ENCODE results near the gene MPPED1.

MPPED1 gene

GRCh38 chr22:43478621-43479300, 66.9 kb downstream of the MPPED1 start:
- H3K4me3 Mint-ChIP-seq, result no peak overlapping the region
- peaks cover 0 to 2% of the 10 kb centered on the region in 2 donors for H3K4me1 Mint-ChIP-seq (ENCODE audit: low read depth in 2 of 2)
- DNase-seq, result no peak
- ATAC-seq (replicated peaks), result no peak
- H3K36me3 Mint-ChIP-seq (ENCODE audit: insufficient read depth), result no peaks in the 10 kb centered on the region
- no peaks in the 10 kb centered on the region for H3K27me3 Mint-ChIP-seq
- no peaks in the 10 kb centered on the region for H3K9me3 Mint-ChIP-seq
- H3K27ac Mint-ChIP-seq, result no peak overlapping the region

DNA sequence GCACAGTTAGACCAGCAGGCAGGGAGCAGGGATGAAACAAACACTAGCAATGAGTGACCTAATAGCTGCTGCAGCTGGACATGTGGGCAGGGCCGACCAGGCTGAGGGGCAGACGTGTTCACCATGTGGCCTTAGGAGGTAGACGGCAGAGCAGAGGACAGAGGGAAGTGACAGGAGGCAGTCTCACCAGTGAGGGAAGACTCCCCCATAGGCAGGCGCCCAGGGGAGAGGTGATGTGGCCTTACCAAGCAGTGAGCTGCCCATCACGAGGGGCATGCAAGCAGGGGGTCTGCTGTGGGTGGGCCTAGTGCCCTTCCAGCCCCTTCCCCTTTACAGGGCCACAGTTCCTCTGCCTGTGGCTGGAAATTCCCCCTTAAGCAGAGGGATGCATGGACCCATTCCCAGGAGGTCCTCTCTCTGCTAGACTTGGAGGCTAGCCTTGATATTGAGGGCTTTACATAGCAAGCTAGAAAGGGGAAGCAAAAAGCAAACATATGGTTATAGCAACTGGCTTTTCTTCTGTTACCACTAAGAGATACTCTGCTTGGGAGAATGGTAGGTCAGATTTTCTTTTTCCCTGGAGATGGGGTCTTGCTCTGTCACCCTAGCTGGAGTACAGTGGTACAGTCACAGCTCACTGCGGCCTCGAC, 67.6 kb downstream of the MPPED1 start:
- Mint-ChIP-seq H3K27me3 (no peaks in the 10 kb centered on the region), H3K4me1 (ENCODE audit: low read depth in 2 of 2) (peaks cover 0 to 2% of the 10 kb centered on the region in 2 donors), H3K4me3 (no peak overlapping the region), H3K27ac (no peak overlapping the region), H3K9me3 (no peaks in the 10 kb centered on the region), H3K36me3 (ENCODE audit: insufficient read depth) (no peaks in the 10 kb centered on the region)
- DNase-seq, result no peak
- ATAC-seq (replicated peaks), result no peak

GRCh38 chr22:43479962-43480361, 68.1 kb downstream of the MPPED1 start:
- no peak overlapping the region for H3K4me3 Mint-ChIP-seq
- no peaks in the 10 kb centered on the region for H3K27me3 Mint-ChIP-seq
- no peak for ATAC-seq (replicated peaks)
- H3K27ac Mint-ChIP-seq, result no peak overlapping the region
- H3K36me3 Mint-ChIP-seq (ENCODE audit: insufficient read depth), result no peaks in the 10 kb centered on the region
- H3K9me3 Mint-ChIP-seq, result no peaks in the 10 kb centered on the region
- DNase-seq, result no peak
- peaks cover 0 to 2% of the 10 kb centered on the region in 2 donors for H3K4me1 Mint-ChIP-seq (ENCODE audit: low read depth in 2 of 2)

GRCh38 chr22:43481568-43482317, 69.9 kb downstream of the MPPED1 start:
- H3K4me1 Mint-ChIP-seq (ENCODE audit: low read depth in 2 of 2), result peaks cover 0 to 2% of the 10 kb centered on the region in 2 donors
- H3K9me3 Mint-ChIP-seq, result no peaks in the 10 kb centered on the region
- DNase-seq (no peak), ATAC-seq (replicated peaks) (no peak)
- H3K4me3 Mint-ChIP-seq, result peak overlapping the region in 1 of 2 donors; percentile 6
- no peak overlapping the region for H3K27ac Mint-ChIP-seq
- H3K27me3 Mint-ChIP-seq, result peaks cover 2 to 3% of the 10 kb centered on the region in 2 donors
- H3K36me3 Mint-ChIP-seq (ENCODE audit: insufficient read depth), result no peaks in the 10 kb centered on the region

GRCh38 chr22:43482318-43482625, 70.5 kb downstream of the MPPED1 start:
- H3K36me3 Mint-ChIP-seq (ENCODE audit: insufficient read depth), result no peaks in the 10 kb centered on the region
- H3K27ac Mint-ChIP-seq, result no peak overlapping the region
- H3K9me3 Mint-ChIP-seq, result no peaks in the 10 kb centered on the region
- H3K4me1 Mint-ChIP-seq (ENCODE audit: low read depth in 2 of 2), result peaks cover 0 to 2% of the 10 kb centered on the region in 2 donors
- DNase-seq (no peak), ATAC-seq (replicated peaks) (no peak)
- H3K27me3 Mint-ChIP-seq, result peaks cover 7 to 8% of the 10 kb centered on the region in 2 donors
- H3K4me3 Mint-ChIP-seq, result no peak overlapping the region

GRCh38 chr22:43483266-43483665, 71.5 kb downstream of the MPPED1 start:
- no peak overlapping the region for H3K27ac Mint-ChIP-seq
- H3K27me3 Mint-ChIP-seq, result peaks cover 10 to 12% of the 10 kb centered on the region in 2 donors
- no peak overlapping the region for H3K4me3 Mint-ChIP-seq
- no peak for DNase-seq
- H3K4me1 Mint-ChIP-seq (ENCODE audit: low read depth in 2 of 2), result peaks cover 0 to 2% of the 10 kb centered on the region in 2 donors
- no peak for ATAC-seq (replicated peaks)
- H3K9me3 Mint-ChIP-seq, result no peaks in the 10 kb centered on the region
- H3K36me3 Mint-ChIP-seq (ENCODE audit: insufficient read depth), result no peaks in the 10 kb centered on the region

- no peak overlapping the region for H3K27ac Mint-ChIP-seq
- H3K4me1 Mint-ChIP-seq (ENCODE audit: low read depth in 2 of 2), result peaks cover 0 to 2% of the 10 kb centered on the region in 2 donors
- no peak overlapping the region for H3K4me3 Mint-ChIP-seq
Measured at GRCh38 chr22:43483669-43484068, 71.9 kb downstream of the MPPED1 start.

DNA sequence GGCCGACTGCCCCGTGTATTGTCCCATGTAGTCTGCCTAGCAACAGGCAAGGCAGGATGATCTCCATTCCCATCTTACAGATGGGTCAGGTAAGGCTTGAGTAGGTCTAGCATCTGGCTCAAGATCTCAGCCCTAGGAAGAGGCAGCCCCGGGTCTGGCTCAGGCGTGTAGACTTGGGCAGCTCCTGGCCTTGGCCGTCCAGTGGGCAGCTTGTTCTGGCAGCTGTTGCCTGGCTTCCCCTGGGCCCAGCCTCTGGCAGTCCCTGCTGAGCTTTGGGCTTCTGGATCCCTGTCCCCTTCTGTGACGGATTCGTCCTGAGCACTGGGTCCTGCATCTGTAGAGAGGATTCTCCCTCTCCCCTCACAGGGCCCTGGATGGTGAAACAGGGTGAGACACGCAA, 72.4 kb downstream of the MPPED1 start:
- peaks cover 10 to 12% of the 10 kb centered on the region in 2 donors for H3K27me3 Mint-ChIP-seq
- ATAC-seq (replicated peaks) (no peak), DNase-seq (no peak)
- H3K36me3 Mint-ChIP-seq (ENCODE audit: insufficient read depth), result no peaks in the 10 kb centered on the region
- H3K9me3 Mint-ChIP-seq, result no peaks in the 10 kb centered on the region
- no peak overlapping the region for H3K4me3 Mint-ChIP-seq
- H3K4me1 Mint-ChIP-seq (ENCODE audit: low read depth in 2 of 2), result peaks cover 0 to 2% of the 10 kb centered on the region in 2 donors
- no peak overlapping the region for H3K27ac Mint-ChIP-seq

More at GRCh38 chr22:43483669-43484068, 71.9 kb downstream of the MPPED1 start:
- Mint-ChIP-seq H3K27me3 (peaks cover 10 to 12% of the 10 kb centered on the region in 2 donors), H3K9me3 (no peaks in the 10 kb centered on the region), H3K36me3 (ENCODE audit: insufficient read depth) (no peaks in the 10 kb centered on the region)
- ATAC-seq (replicated peaks), result no peak
- no peak for DNase-seq

GRCh38 chr22:43485502-43486089, 73.8 kb downstream of the MPPED1 start:
- Mint-ChIP-seq H3K4me3 (no peak overlapping the region), H3K4me1 (ENCODE audit: low read depth in 2 of 2) (peaks cover 0 to 2% of the 10 kb centered on the region in 2 donors), H3K27me3 (peaks cover 10 to 12% of the 10 kb centered on the region in 2 donors), H3K9me3 (no peaks in the 10 kb centered on the region), H3K27ac (no peak overlapping the region), H3K36me3 (ENCODE audit: insufficient read depth) (no peaks in the 10 kb centered on the region)
- ATAC-seq (replicated peaks) (no peak), DNase-seq (no peak)

DNA sequence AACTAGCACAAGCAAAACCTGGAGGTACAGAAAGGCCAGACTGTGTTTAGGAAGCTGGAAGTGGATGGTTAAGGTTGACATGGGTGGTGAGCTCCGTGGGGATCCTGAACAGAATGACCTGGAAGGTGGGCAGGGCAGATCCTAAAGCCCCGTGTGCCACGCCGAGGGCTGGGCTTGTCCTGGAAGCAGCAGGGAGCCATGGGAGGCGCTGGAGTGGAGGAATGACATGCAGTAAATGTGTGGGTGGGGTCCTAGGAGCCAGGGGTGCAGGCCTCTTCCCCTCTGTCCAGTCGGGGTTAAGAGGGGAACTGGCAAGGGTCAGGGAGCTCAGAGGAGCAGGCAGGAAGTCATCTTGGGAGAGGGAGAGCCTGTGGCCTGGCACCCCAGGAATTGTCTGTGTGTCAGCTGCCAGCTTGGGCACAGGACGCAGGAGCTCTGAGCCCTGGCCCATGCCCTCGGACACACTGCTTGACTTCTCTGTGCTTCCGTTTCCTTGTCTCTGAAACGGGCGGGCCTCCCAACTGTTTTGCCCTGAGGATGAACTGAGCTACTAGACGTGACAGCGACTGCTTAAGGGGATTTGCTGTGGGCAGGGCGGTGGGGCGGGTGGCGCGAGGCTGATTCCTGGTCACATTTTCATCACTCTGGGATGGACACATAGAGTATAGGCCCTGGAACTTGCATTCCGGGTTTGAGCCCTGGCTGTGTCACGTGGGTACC, 75.7 kb downstream of the MPPED1 start:
- H3K4me1 Mint-ChIP-seq (ENCODE audit: low read depth in 2 of 2), result no peaks in the 10 kb centered on the region
- H3K9me3 Mint-ChIP-seq, result peaks cover 3 to 13% of the 10 kb centered on the region in 2 donors
- H3K4me3 Mint-ChIP-seq, result no peak overlapping the region
- H3K27me3 Mint-ChIP-seq, result peaks cover 10 to 12% of the 10 kb centered on the region in 2 donors
- H3K27ac Mint-ChIP-seq, result no peak overlapping the region
- ATAC-seq (replicated peaks), result no peak
- no peaks in the 10 kb centered on the region for H3K36me3 Mint-ChIP-seq (ENCODE audit: insufficient read depth)
- no peak for DNase-seq

DNA sequence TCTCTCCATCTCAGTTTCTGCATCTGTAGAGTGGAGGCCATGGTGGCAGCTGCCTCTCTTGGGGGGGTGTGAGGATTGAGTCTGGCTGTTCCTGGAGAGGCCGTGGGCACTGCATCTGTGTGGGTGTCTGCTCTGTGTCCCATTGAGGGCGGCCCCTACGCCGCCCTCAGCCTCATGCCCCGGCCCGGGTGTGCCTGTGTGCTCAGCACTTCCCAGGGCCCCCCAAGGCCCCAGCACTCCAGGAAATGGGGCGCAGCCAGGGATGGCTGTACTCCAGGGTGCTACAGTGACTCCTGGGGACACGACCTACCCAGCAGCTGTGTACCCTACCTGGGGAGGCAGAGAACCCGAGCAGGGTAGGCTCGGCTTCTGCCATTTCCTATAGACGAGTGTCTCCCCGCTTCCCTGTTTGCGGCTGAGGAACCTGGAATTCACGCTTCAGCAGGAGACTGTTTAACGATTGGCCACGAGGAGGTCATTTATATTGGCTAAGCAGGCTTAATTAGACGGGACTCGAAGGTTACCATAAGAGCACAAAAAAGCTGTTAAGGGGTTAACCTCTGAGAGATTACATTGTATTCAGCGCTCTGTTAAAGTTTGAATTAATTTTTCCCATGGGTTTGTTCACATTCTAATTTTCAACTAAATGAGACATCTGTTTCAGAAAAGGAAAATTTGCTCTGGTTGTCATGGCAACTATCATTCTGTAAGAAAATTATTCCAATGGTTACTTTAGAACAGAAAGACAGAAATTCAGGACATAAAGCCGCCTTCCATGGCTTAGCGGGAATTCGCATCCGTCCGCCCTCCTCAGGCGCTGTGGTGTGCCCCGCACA, 76.4 kb downstream of the MPPED1 start:
- Mint-ChIP-seq H3K4me1 (ENCODE audit: low read depth in 2 of 2) (no peaks in the 10 kb centered on the region), H3K27ac (no peak overlapping the region), H3K36me3 (ENCODE audit: insufficient read depth) (no peaks in the 10 kb centered on the region), H3K9me3 (peaks cover 3 to 13% of the 10 kb centered on the region in 2 donors), H3K4me3 (no peak overlapping the region), H3K27me3 (peaks cover 10 to 17% of the 10 kb centered on the region in 2 donors)
- no peak for ATAC-seq (replicated peaks)
- no peak for DNase-seq

DNA sequence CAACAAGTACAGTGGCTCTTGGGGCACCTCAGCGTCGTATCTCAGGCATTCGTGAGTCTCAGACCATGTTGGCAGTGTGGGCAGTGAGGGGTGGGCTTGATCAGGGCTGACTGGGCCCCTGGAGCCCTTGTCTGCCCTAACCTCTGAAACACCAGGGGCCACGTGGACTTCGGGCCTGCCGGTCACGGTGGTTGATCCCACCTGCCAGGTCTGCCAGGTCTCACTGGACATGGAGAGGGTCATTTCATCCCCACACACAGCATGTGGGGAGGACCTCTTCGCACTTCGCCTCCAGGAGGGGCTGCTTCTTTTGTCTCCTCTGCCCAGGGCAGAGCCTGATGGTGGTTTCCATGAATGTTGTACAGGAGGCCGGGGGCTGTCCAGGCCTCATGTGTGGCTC, 77.1 kb downstream of the MPPED1 start:
- no peak overlapping the region for H3K27ac Mint-ChIP-seq
- no peak overlapping the region for H3K4me3 Mint-ChIP-seq
- no peak for ATAC-seq (replicated peaks)

More for the DNA sequence above, 77.1 kb downstream of the MPPED1 start:
- H3K9me3 Mint-ChIP-seq, result peaks cover 3 to 13% of the 10 kb centered on the region in 2 donors
- no peak for DNase-seq
- H3K36me3 Mint-ChIP-seq (ENCODE audit: insufficient read depth), result no peaks in the 10 kb centered on the region
- H3K4me1 Mint-ChIP-seq (ENCODE audit: low read depth in 2 of 2), result no peaks in the 10 kb centered on the region
- H3K27me3 Mint-ChIP-seq, result peaks cover 10 to 21% of the 10 kb centered on the region in 2 donors

All from effector memory CD8-positive, alpha-beta T cell (primary cell).